Endothelial cell of umbilical vein (primary cell): ENCODE results near the gene ACAT2. TPM values are rescaled to one million over a fixed set of nuclear protein-coding genes. Genes with fewer than 3 reads are reported as not detected.

ENCODE experiments used
- BruUV-seq: library from RNA; stranded (reverse); fragments of 400-500 nt; replicated peaks from 2 replicates; lab custom pipeline; 2021; lab: Mats Ljungman, UMichigan
- CTCF ChIA-PET: fragments of 300-600, 350-600 bp; sonication (Branson Sonifier 250); formaldehyde crosslinking; loops from one replicate; lab custom pipeline; 2021; ENCODE audit warnings: antibody characterized with exemption, inconsistent platforms; lab: Charles Lee
- POLR2A ChIA-PET: fragments of 300-600, 350-600 bp; sonication (Branson Sonifier 250); formaldehyde crosslinking; loops from one replicate; lab custom pipeline; 2021; ENCODE audit warnings: antibody characterized with exemption, inconsistent platforms; lab: Charles Lee
- DNase-seq: peaks from one replicate; pipeline ENCODE4 v3.0.0-alpha.2; 2011; ENCODE audit warnings: low read depth, low spot score
- FAIRE-seq: peaks from 2 replicates; lab custom pipeline; 2011; peaks lifted over from hg19 to GRCh38; lab: Jason Lieb, UNC
- H2AFZ ChIP-seq: 2 replicates; pipeline ENCODE4 v1.6.0; 2012; ENCODE audit warnings: low read depth, low read length, control low read depth, inconsistent platforms
- H3K27ac ChIP-seq: 2 replicates; pipeline ENCODE4 v1.5.1; 2011; ENCODE audit warnings: low read depth, mild to moderate bottlenecking, control low read depth, low read length, moderate library complexity; ENCODE audit not compliant: insufficient read depth
- H3K27me3 ChIP-seq, 2 experiments: 2 replicates each; pipeline versions ENCODE4 v1.6.0 to v1.6.1; 2011; ENCODE audit warnings: low read length in 2 of 2, mixed read lengths in 1 of 2; ENCODE audit not compliant: control insufficient read depth in 2 of 2, insufficient read depth in 2 of 2
- H3K36me3 ChIP-seq, 2 experiments: 2 replicates in 1 of 2; 3 replicates in 1 of 2; pipeline ENCODE4 v1.5.1; 2011; ENCODE audit warnings: low read length in 2 of 2, mild to moderate bottlenecking in 1 of 2, moderate library complexity in 1 of 2; ENCODE audit not compliant: control insufficient read depth in 2 of 2, insufficient read depth in 2 of 2; ENCODE audit errors: extremely low read depth in 1 of 2
- H3K4me1 ChIP-seq: 3 replicates; pipeline ENCODE4 v1.5.1; 2011; ENCODE audit warnings: mild to moderate bottlenecking, low read length; ENCODE audit not compliant: control insufficient read depth, insufficient read depth; ENCODE audit errors: extremely low read depth
- H3K4me2 ChIP-seq: 2 replicates; pipeline ENCODE4 v1.6.1; 2011; ENCODE audit warnings: low read length, control low read depth, mixed read lengths; ENCODE audit not compliant: insufficient read depth
- H3K4me3 ChIP-seq, 3 experiments: fragments of 200-600 bp in 1 of 3; sonication (generic), shearing (Covaris generic) in 1 of 3; replicated peaks in 1 of 3; 2 replicates each; pipeline ENCODE4 v1.5.1; 2011 to 2016; ENCODE audit warnings: control low read depth in 3 of 3, low read length in 3 of 3, mild to moderate bottlenecking in 2 of 3, inconsistent platforms in 1 of 3, low read depth in 1 of 3, moderate library complexity in 1 of 3; ENCODE audit not compliant: insufficient read depth in 1 of 3
- H3K79me2 ChIP-seq: 2 replicates; pipeline ENCODE4 v1.6.0; 2012; ENCODE audit warnings: low read length, inconsistent platforms; ENCODE audit not compliant: control insufficient read depth, insufficient read depth
- H3K9ac ChIP-seq: replicated peaks from 2 replicates; pipeline ENCODE3; 2011; ENCODE audit warnings: low read length, control low read depth; ENCODE audit not compliant: insufficient read depth; ENCODE audit errors: extremely low read depth
- H3K9me1 ChIP-seq: replicated peaks from 3 replicates; pipeline ENCODE4 v1.6.0; 2011; ENCODE audit warnings: mild to moderate bottlenecking, low read length; ENCODE audit not compliant: control insufficient read depth, insufficient read depth; ENCODE audit errors: extremely low read depth
- H3K9me3 ChIP-seq: replicated peaks from 2 replicates; pipeline ENCODE4 v1.5.1; 2012; ENCODE audit warnings: low read length, inconsistent platforms; ENCODE audit not compliant: control insufficient read depth, insufficient read depth
- H4K20me1 ChIP-seq: replicated peaks from 2 replicates; pipeline ENCODE3; 2011; ENCODE audit warnings: mild to moderate bottlenecking, low read length; ENCODE audit not compliant: control insufficient read depth, insufficient read depth; ENCODE audit errors: extremely low read depth
- CTCF ChIP-seq, 2 donors: IDR thresholded peaks; 1 replicate in 1 of 2; 2 replicates in 1 of 2; pipeline ENCODE4 v1.5.1; 2011; ENCODE audit warnings: low read length in 2 of 2, mild to moderate bottlenecking in 2 of 2, moderate library complexity in 2 of 2, control low read depth in 1 of 2, inconsistent platforms in 1 of 2, low read depth in 1 of 2; ENCODE audit not compliant: insufficient read depth in 1 of 2; ENCODE audit errors: extremely low read depth in 1 of 2
- EZH2 ChIP-seq: IDR thresholded peaks from 2 replicates; pipeline ENCODE4 v1.6.1; 2012; ENCODE audit warnings: borderline replicate concordance, low read depth, mild to moderate bottlenecking, moderate library complexity, low read length, inconsistent platforms; ENCODE audit not compliant: severe bottlenecking
- FOS ChIP-seq: IDR thresholded peaks from 2 replicates; pipeline ENCODE4 v1.6.1; 2011; ENCODE audit warnings: mild to moderate bottlenecking, low read length, moderate library complexity, borderline replicate concordance; ENCODE audit not compliant: insufficient read depth
- GATA2 ChIP-seq: IDR thresholded peaks from 2 replicates; pipeline ENCODE4 v1.7.0; 2011; ENCODE audit warnings: low read depth, mild to moderate bottlenecking, moderate library complexity, mixed read lengths, low read length; ENCODE audit not compliant: insufficient read length, insufficient read depth
- JUN ChIP-seq: IDR thresholded peaks from 2 replicates; pipeline ENCODE4 v1.6.1; 2011; ENCODE audit warnings: borderline replicate concordance, low read depth; ENCODE audit not compliant: insufficient read length, insufficient read depth
- MYC ChIP-seq: IDR thresholded peaks from one replicate; pipeline ENCODE4 v1.6.1; 2011; ENCODE audit warnings: mild to moderate bottlenecking, low read depth, low read length
- POLR2A ChIP-seq: IDR thresholded peaks from 2 replicates; pipeline ENCODE4 v1.6.1; 2012; ENCODE audit warnings: low read depth, mild to moderate bottlenecking, control low read depth, low read length
- POLR2AphosphoS5 ChIP-seq: IDR thresholded peaks from 2 replicates; pipeline ENCODE4 v1.6.1; 2012; ENCODE audit warnings: low read depth, mild to moderate bottlenecking, control low read depth, low read length, moderate library complexity; ENCODE audit not compliant: insufficient read depth
- dilution Hi-C: fragments of 300-500 bp; cut with MboI; formaldehyde crosslinking; loops from one replicate; pipeline ENCODE4 v1.15.0; 2019; ENCODE audit warnings: low sequenced_read_pairs; ENCODE audit not compliant: extremely low pct_ligation_motif_present
- intact Hi-C: fragments of 100-400 bp; cut with micrococcal nuclease; formaldehyde crosslinking; loops from one replicate; pipeline ENCODE4 v1.10.0; 2022
- polyA plus RNA-seq, 4 experiments: library from polyadenylated mRNA; depleted of rRNA in 3 of 4; stranded (reverse) in 3 of 4; unstranded in 1 of 4; fragments of >200 nt; gene quantifications; 2 replicates each; pipeline versions ENCODE4 v1.2.1 to v1.2.3, GENCODE V29; 2011 to 2012; ENCODE audit warnings: missing spikeins in 1 of 4
- total RNA-seq: library from RNA; stranded (reverse); gene quantifications from 2 replicates; pipeline ENCODE4 v1.2.3, GENCODE V29; 2021
- TF ChIP-seq, protein P1 (sequence below): IDR thresholded peaks from 2 replicates; pipeline ENCODE4 v1.6.1; 2011; ENCODE audit not compliant: insufficient read depth, insufficient read length

ACAT2 gene
- total and polyA plus RNA-seq, 2 donors (not counting 3 experiments of a cell fraction or from before 2014, with no cell fraction given), result 44.6 to 114 TPM

- H3K36me3 ChIP-seq, result no peaks in the 10 kb centered on the region
- FAIRE-seq, result no peak
- DNase-seq, result no peak
- peaks cover under 1% of the 10 kb centered on the region for H3K79me2 ChIP-seq
- H4K20me1 ChIP-seq, result no peaks in the 10 kb centered on the region
- no peaks in the 10 kb centered on the region for H3K4me1 ChIP-seq
- dilution Hi-C loops, result no loop called here
- no peak overlapping the region for H3K27ac ChIP-seq
- H3K27me3 ChIP-seq, result no peaks in the 10 kb centered on the region
- H3K9me3 ChIP-seq, result no peaks in the 10 kb centered on the region
- H3K4me3 ChIP-seq, result no peak overlapping the region
- no peaks in the 10 kb centered on the region for H3K9me1 ChIP-seq
- no peak for TF ChIP-seq EZH2
- TF ChIP-seq FOS, result no peak
- TF ChIP-seq POLR2AphosphoS5, result no peak
- TF ChIP-seq GATA2, result no peak
- TF ChIP-seq MYC, result no peak
- TF ChIP-seq, protein P1, sequence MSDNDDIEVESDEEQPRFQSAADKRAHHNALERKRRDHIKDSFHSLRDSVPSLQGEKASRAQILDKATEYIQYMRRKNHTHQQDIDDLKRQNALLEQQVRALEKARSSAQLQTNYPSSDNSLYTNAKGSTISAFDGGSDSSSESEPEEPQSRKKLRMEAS, result no peak
- no peak for TF ChIP-seq POLR2A
- no peak for TF ChIP-seq JUN
- ChIA-PET POLR2A (no interaction called here), CTCF (interaction anchor here (1.2 to 3.0 kb wide), 5 partner anchors 15 to 737 kb away, joined by 3 to 13 read pairs (median 4); no protein-coding TSS in a partner anchor)
- no TSS peak for BruUV-seq
- H3K4me2 ChIP-seq, result no peak overlapping the region
- intact Hi-C loops, result no loop called here
- H3K9ac ChIP-seq, result no peak overlapping the region
- H2AFZ ChIP-seq, result no peak overlapping the region
These were observed 43.2 kb upstream of the ACAT2 start for GRCh38 chr6:159718634-159719033.

DNA sequence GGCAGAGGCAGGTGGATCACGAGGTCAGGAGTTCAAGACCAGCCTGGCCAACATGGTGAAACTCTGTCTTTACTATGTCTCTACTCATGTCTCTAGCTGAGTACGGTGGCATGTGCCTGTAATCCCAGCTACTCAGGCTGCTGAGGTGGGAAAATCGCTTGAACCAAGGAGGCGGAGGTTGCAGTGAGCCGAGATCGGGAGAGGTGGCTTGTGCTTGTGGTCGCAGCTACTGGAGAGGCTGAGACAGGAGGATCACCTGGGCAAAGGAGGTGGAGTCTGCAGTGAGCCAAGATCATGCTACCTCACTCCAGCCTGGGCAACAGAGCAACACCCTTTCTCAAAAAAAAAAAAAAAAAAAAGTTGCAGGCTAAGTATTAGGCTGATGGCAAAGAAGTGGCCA, 42.6 kb upstream of the ACAT2 start:
- H3K9me1 ChIP-seq, result no peaks in the 10 kb centered on the region
- dilution Hi-C loops, result no loop called here
- H3K79me2 ChIP-seq, result peaks cover 3% of the 10 kb centered on the region
- H4K20me1 ChIP-seq, result no peaks in the 10 kb centered on the region
- intact Hi-C loops, result no loop called here
- no peaks in the 10 kb centered on the region for H3K9me3 ChIP-seq
- ChIA-PET CTCF (interaction anchor here (1.2 to 3.0 kb wide), 5 partner anchors 16 to 736 kb away, joined by 3 to 13 read pairs (median 4); no protein-coding TSS in a partner anchor), POLR2A (no interaction called here)
- no peaks in the 10 kb centered on the region for H3K36me3 ChIP-seq
- TF ChIP-seq POLR2AphosphoS5 (no peak), POLR2A (no peak), FOS (no peak), GATA2 (no peak), CTCF (IDR thresholded peaks at IDR 0.05; ENCODE audit: extremely low read depth in 1 of 2, insufficient read depth in 1 of 2, low read depth in 1 of 2, low read length in 2 of 2) (no peak)
- TF ChIP-seq, protein P1, result no peak
- DNase-seq (no peak), FAIRE-seq (peak; percentile 53)
- H3K4me3 ChIP-seq, result no peak overlapping the region
- H3K4me2 ChIP-seq, result no peak overlapping the region
- no peak overlapping the region for H2AFZ ChIP-seq
- H3K4me1 ChIP-seq, result no peaks in the 10 kb centered on the region
- no peaks in the 10 kb centered on the region for H3K27me3 ChIP-seq
- no peak overlapping the region for H3K9ac ChIP-seq
- BruUV-seq, result no TSS peak
- no peak overlapping the region for H3K27ac ChIP-seq
